ENCODE measurements around the gene THRAP3. TPM values are rescaled to one million over a fixed set of nuclear protein-coding genes. Genes with fewer than 3 reads are reported as not detected.

THRAP3 gene
- total and polyA plus RNA-seq, 9 of the 15 experiments (the other 6 are each of a cell fraction or from before 2014, with no cell fraction given) = 66.2 to 135 (median 113) TPM

- TF ChIP-seq ZNF398 (CRISPR knock-in tag; IDR thresholded peaks at IDR 0.05) (no peak), ZNF133 (CRISPR knock-in tag; IDR thresholded peaks at IDR 0.05) (no peak; the same call in none of the 2 replicates), ZNF134 (CRISPR knock-in tag; conservative IDR thresholded peaks at IDR 0.05) (0 out of 2 replicates have a peak, but pooled peaks have one; percentile 14), PTBP1 (IDR thresholded peaks at IDR 0.05; ENCODE audit: low read depth, low read length) (0 out of 2 replicates have a peak, but pooled peaks have one; percentile 8), SNAPC5 (CRISPR knock-in tag; IDR thresholded peaks at IDR 0.05) (no peak), ZMIZ1 (IDR thresholded peaks at IDR 0.05; ENCODE audit: low read depth in 2 of 2, low read length in 2 of 2) (peak in 1 of 2 experiments; percentile 24; a peak in 1 of 4 replicates), RAD51 (IDR thresholded peaks at IDR 0.05; ENCODE audit: borderline replicate concordance, low read depth) (no peak; the same call in 1 of the 2 replicates), TBL1XR1 (IDR thresholded peaks at IDR 0.05; ENCODE audit: low read length in 2 of 2) (peak; percentile 38 to 84; a peak in 2 of 4 replicates), HCFC1 (IDR thresholded peaks at IDR 0.05; ENCODE audit: low read depth, low read length) (peak; percentile 53; the same call in 1 of the 2 replicates), SMARCA4 (IDR thresholded peaks at IDR 0.05) (0 out of 2 replicates have a peak, but pooled peaks have one; percentile 23), TRIM28 (IDR thresholded peaks at IDR 0.05) (peak; percentile 68), GTF3C2 (IDR thresholded peaks at IDR 0.05; ENCODE audit: borderline replicate concordance, extremely low read depth, insufficient read length) (no peak), SPI1 (IDR thresholded peaks at IDR 0.05; ENCODE audit: borderline replicate concordance, low read depth, low read length) (peak; percentile 87), ZNF444 (CRISPR knock-in tag; IDR thresholded peaks at IDR 0.05) (no peak), ADNP (tag; IDR thresholded peaks at IDR 0.05) (no peak), ZNF316 (IDR thresholded peaks at IDR 0.05) (0 out of 2 replicates have a peak, but pooled peaks have one; percentile 27), KDM2B (CRISPR knock-in tag; IDR thresholded peaks at IDR 0.05) (no peak), ZNF431 (CRISPR knock-in tag; IDR thresholded peaks at IDR 0.05) (peak; percentile 84), RBM39 (optimal IDR thresholded peaks at IDR 0.05; ENCODE audit: low read depth, low read length) (no peak), CEBPB (tag; IDR thresholded peaks at IDR 0.05) (no peak)
Observed at GRCh38 chr1:36321119-36321951, 97.1 kb downstream of the THRAP3 start (continued).

Measured in K562 (cell line).